ENCODE measurements around the gene PHF12.
"Not testable (repeated sequence)": the region's sequence is repeated elsewhere in the genome, so short reads cannot be mapped to it uniquely, and the experiment has no call there.

Gene PHF12

DNA sequence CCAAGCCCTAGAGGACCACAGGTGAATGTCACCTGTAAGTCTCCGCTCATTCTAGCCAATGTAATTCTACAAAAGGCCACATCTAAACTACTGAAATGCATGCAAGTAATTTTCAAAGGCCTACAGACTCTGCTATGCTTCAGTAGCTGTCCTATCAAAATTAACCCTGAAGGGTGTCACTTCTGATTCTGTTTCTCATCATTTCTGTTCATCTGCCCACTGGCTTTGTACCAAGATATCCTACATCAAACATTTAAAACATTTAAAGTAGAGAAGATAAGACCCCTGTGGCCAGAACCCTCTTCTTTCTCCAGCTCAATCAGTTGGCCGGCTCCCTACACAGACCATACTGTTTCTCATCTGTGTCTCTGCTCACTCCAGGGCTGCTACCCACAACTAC lies 21.5 kb downstream of the PHF12 start:
- DNase-seq, result no peak

DNA sequence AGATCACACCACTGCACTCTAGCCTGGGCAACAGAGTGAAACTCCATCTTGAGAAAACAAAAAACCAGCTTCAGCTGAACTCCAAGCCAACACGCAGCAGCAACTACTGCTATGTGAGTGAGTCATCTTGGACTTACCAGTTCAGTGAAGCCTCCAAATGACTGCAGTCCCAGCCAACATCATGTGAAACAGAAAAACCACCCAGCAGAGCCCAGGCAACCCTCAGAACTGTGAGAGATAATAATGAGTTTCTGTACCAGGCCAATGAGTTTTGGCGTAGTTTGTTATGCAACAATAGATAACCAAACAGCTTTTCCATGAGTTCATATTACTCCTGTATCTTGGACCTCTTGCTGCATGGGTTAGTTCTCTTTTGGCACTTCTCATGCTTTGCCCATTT lies 23.3 kb downstream of the PHF12 start:
- no peak for DNase-seq

DNA sequence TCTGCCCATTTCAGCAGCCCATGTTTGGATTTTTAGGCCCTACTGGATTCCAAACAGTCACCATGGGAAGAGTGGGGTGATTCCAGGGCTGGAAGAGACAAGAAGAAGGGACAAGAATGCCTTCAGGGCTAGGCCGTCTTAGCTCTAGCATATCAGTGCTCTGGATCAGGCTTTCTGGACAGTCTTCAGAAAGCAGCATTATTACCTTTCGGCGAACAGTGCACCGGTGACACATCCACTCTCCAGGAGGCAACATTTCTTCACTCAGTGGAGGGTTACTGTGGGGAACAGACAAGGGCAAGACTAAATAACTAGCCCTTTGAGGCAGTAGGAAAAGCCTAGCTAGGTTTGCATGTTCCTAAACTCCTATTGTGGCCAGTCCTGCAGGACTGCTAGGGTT lies 24.5 kb downstream of the PHF12 start:
- no peak for DNase-seq

DNA sequence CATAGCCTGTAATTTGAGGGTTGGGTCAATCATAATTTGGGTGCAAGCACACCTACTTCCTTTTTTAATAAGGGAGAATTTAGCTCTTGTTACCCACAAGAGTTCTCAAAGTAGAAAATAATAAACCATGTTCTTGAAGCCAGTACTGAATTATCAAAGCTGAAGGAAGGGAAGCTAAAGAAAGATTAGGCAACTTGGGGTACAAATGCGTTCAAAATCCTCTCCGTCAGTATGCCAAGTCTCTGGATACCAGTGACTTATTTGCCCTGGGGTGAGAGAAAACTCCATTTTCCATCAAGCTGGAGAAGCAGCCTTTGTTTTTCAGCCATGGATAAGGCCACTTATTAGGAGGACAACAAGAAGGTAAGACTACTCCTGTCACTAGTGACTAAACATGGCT lies 25.0 kb downstream of the PHF12 start:
- no peak for DNase-seq

DNA sequence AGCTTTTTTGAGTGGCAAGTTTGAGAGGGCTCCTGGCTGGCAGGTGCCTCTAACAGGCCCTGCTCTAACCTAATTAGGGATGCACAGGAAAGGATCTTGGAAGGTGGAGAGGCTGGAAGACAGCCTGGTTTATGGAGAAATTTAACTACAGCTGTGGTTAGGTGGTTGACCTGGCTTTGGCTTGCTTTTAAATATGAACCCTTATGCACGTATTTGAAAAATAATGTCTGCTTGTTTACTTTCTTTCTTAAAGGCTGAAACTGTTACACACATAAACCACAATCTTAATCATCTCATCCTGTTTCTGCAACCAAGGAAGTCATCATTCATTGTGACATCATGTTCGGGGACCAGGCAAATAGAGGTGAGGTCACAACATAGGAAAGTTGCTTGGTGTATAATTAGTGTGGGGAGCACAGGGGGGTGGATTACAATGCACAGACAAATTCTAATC lies 25.4 kb downstream of the PHF12 start:
- DNase-seq, result peak; percentile 27

DNA sequence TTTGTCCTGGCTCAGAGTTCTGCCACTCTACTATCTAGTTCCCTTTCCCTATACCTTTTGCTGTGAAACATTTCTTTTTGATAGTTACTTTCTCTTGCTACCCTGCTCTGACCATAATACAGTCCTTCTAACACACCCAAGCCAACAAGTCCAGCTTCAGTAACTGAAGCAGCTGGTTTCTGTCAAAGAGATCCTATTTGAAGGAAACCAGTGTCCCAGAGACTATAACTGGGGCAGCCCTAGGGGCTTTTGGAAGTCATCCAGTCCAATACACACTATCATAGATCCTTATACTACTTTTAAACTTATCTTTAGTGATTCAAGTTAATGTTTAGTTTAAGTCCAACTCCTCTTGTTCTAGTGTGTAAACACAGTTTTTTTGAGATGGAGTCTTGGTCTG lies 31.1 kb downstream of the PHF12 start:
- DNase-seq, result no peak

DNA sequence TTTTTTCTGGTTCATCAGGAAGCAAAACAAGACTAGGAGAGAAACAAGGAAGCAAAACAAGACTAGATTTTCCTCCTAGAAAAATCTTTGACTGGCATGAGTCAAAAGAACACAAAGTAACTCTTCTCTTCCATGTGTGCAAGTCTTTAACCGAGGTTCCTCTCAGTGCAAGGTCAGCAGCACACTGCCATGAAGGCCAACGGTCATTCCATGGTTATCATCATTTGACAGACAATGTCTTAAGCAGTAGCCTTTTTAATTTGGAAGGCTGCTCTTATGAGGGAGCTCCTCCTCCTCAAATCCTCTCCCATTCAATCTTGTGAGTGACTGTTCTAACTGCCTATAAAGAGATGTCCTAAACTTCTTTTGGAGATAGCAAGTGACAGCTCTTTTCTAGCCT lies 33.0 kb downstream of the PHF12 start:
- DNase-seq, result no peak

DNA sequence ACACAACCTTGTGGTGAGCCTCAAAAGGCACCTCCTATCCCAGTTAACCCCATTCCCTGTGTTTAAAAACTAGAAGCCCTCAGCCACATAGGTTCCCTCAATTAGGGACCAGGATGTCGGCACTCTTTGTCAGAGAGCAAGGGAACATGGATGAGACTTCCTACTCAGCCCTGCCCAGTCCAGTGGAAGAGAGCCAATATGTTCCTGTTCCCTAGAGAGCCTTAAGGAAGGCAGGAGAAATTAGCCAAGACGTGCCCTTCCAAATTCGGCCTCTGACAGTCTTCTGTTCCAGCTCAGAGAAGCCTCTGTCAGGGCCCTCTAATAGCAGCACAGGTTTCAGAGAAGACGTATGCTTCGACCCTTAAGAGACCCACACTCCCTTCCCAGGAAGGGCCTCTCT lies 33.9 kb downstream of the PHF12 start:
- no peak for DNase-seq

DNA sequence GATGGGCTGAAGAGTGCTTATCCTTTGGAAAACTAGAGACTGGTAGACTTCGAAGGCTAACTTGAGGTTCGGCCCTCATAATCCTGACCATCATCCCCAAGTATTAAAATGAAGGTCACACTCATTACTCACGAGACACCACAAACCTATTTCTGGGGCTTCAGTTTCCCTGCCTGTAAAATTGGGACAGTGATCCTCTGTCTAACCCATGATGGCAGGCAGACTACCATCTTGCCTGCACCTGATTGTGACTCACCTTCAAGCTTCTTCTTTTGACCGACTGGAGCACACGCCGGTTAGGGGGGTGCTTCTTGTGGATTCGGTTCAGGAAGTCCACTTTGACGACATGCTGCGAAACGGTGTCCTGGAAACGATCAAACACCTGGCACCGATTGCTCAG lies 34.3 kb downstream of the PHF12 start:
- DNase-seq, result no peak

DNA sequence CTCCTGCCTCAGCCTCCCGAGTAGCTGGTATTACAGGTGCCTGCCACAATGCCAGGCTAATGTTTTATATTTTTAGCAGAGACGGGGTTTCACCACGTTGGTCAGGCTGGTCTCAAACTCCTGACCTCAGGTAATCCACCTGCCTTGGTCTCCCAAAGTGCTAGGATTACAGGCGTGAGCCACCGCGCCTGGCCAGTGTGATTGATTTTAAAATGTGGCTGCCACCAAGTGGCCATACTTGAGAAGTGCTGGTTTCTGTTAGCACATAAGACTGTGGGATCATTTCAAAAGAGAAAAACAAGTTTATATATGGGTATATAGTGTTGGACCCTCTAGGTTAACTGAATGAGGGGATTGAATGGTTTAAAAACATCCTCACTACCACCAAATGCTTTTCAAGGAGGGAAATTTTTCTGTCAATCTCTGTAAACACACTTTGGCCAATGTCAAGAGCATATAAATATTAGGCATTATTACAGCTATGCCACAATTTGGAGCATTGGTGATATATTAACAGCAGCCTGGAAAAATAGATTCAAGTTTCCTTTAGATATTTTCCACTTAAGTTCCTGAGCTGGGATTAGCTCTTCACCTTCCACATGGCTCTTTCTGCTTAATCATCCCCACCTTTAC lies 34.9 kb downstream of the PHF12 start:
- no peak for DNase-seq

DNA sequence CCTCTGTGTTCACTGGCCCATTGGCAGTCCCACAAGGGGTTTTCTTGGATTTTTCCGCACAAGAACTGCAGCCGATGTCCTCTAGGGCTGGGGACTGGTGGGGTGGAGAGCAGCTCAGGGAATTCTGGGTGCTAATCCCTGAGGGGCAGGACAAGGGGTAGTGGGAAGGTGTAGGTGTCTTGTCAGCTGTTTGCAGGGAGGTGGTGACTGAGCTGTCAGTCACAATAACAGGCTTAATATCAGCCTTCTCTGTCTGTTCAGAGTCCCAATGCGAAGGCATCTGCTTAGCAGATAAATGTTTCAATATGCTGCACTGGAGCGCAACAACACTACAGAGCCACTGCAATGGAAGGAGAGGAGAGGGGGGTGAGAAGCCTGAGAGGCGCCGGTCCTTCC lies 38.4 kb downstream of the PHF12 start:
- no peak for DNase-seq

DNA sequence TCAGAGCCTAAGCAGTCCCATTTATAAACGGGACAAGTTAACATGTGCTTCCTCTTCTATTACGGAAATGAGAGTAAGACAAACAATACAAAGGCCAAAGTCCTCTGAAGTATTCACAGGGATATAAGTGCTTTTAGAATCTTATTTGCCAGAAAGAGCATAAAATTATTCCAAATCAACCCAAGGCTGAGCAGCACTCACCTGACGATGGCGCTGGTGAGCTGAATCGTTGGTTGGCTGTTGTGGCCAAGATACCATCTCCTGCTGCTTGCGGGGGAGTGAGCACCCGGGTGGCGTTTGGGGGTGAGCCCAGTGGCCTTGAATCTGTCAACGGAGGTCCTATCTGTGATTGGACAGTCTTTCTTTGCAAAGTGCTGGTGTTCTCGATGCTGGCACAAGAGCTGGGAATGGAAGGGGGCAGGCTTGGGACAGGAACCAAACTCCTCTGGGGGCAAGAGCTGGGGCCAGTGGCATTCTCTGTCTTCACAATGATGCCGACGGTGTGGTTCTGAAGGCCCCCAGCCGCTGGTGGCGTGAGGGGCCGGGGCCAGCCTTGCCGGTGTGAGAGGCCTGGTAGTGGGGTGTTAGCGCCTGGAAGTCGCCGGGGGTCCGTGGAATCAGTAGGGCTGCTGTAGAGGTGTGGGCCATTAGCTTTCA lies 38.9 kb downstream of the PHF12 start:
- DNase-seq, result no peak

DNA sequence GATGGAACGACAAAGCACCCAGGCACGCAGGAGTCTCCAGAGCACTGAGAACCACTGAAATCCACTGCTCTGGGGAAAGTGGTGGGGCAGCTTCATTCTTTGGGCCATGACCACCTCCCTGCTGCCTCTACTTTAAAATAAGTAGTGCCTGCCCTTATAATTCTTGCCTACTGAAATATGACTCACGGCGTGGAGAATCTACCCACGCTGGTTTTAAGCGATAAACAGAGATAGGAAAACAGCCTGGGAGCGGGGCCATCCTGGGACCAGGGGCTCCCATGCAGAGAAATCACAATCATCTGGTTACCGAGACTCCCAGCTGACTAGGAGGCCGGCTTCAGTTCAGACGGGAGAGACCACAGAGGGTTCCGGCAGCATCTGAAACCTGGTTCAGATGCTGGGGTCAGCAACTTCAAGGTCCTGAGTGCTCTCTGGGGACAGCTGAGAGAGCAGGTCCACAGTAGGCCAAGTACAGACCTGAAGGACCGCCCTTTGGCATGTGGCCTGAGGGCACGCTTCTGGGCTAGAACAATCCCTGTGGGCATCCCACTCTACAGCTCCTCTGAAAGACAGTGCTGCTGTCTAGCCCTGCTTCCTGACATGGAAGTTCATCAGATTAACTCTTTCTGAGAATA lies 39.8 kb downstream of the PHF12 start:
- no peak for DNase-seq

DNA sequence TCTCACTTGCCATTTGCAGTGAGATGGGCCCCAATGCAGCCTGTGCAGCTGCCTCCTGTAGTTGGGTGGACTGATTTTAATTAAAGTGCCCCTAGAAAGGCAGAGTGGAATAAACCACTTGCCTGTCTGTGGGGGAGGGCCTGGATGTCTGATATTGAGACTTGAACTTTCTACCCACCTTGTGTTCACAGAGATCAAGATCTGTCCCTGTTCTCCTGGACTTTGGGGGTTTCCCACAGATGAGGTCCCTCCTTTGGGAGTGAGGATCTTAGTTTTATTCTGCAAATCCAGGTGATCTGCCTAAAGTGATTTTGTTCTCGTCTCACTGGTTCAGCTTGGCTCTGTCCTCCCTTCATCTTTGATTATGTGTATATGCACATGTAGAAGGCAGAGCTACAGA lies 40.8 kb downstream of the PHF12 start:
- no peak for DNase-seq

DNA sequence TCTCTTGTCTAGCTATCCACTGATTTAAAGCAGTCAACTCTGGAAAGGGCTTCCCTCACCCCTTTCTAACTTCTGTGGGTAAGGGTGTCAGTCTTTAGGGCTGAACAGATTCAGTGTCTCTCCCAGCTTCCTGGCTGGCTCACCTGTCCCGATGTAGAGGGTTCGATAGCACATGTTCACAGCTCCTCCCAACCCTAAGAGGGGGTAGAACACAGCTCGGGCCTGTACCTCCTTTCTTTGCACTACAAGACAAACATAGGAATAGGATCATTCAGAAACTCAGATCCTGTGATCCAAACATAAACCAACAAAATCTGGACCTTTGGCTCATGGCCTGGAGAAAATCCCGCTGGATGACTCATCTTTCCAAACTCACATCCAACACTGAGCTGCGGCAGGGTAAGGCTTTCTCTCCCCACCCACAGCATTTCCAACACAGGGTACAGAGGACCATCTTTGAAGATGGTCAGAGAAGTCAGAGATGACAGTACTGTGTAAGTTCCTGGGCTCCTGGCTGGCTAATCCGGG lies 42.6 kb downstream of the PHF12 start:
- no peak for DNase-seq

DNA sequence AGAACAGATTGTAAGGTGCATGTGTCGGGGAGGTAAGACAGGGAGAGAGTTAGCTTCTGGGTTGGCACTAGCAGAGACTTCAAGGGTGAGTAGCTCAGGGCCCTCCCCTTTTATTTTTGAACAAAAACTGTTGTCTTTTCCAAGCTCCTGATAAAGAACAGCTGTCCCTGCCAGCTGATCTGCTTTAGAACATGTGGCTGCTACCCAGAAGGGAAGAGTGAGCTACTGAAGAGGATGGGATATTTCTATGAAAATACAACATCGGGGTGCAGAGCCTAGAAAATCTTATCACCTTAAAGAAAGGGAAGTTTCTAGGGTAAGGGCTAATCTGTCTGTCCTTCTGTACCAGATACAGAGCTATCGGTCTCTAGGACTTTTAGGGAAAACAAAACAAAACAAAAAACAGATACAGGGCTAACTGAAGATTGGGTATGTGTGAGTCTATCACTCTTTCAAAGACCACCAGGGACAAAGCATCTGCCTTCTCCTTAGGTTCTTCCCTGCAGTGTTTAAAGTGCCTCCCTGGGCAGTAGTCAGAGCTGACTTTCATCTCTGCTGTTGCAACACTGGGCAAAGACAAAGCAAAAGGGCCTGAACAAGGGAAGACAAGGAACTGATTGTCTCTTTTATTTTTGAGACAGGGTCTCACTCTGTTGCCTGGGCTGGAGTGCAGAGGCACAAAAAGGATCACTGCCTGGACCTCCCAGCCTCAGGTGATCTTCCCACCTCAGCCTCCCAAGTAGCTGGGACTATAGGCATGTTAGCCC lies 43.4 kb downstream of the PHF12 start:
- no peak for DNase-seq

DNA sequence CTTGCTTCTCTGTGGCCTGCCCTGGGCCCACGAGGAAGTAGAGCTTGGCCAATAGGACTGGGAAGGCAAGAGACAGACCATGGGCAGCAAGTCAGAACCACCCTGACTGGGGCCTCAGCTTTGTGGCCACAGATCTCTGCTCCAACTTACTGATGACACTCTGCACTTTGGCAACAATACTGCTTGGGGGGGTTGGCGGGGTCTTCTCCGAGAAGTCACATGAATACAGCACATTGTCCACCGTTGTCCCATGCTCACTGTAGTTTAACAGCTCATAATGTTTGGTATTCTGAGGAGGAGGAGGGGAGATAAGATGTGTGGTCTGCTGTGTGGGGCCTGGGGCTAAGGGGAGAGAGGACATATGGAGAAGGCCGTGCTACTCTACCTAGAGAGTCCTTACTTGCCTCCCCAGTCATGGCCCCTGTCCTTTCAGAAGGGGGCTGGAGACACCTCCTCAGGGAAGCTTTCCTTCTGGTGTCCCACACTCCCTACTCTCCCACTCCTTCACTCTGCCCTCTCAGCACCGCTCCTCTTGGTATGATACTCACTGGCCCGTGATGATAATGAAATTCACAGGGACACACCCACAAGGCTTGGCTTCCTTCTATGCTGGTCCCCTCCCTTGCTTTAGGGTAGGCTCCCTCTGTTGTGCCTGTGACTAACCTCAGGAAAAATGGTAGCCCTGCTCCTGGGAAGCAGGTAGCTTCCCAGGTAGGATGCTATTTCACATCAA lies 44.4 kb downstream of the PHF12 start:
- DNase-seq, result no peak

DNA sequence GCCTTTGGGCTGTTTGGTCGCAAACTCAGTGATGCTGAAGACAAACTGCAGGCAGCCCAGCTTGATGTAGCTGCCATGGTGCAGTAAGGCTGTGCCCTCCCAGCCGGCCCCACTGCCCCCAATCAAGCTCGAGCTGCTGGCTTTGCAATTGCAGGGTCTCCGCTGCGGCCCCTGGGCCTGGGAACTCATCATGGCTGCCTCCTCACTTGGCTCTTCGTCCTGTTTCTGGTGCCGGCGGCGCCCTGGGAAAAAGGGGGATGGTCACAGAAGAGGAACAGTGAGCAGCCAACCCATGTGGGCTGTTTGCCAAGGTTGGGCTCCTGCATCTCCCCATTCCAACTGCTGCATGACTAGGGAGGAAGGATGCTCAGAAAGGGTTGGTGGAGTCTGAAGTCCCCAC lies 45.0 kb downstream of the PHF12 start:
- no peak for DNase-seq

DNA sequence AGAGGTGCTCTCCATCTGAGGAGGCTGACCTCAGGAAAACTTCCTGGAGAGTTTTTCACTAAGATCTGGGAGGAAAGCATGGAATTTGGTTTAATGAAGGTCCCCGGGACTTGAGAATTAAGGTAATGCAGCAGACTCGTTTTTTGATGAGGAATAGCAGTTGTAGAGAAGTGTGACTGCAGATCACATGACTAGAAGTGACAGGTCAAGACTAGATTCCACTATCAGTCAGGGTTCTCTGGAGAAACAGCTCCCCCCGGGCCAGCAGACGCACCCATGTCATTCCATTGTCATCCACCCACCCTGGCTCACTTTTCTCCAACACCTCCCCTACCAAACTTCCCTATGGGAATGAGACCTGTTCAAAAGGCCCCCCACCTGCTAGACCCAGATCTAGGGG lies 46.5 kb downstream of the PHF12 start:
- no peak for DNase-seq

DNA sequence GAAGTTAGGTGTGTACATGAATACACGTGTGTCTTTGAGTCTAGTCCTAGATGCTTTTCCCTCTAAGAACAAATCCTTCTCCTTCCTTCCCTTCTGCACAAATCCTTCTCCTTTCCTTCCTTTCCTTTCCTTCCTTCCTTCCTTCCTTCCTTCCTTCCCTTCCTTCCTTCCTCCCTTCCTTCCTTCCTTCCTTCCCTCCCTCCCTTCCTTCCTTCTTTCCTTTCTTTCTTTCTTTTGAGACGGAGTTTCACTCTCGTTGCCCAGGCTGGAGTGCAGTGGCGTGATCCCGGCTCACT lies 47.8 kb downstream of the PHF12 start:
- DNase-seq, result not testable (repeated sequence)

DNA sequence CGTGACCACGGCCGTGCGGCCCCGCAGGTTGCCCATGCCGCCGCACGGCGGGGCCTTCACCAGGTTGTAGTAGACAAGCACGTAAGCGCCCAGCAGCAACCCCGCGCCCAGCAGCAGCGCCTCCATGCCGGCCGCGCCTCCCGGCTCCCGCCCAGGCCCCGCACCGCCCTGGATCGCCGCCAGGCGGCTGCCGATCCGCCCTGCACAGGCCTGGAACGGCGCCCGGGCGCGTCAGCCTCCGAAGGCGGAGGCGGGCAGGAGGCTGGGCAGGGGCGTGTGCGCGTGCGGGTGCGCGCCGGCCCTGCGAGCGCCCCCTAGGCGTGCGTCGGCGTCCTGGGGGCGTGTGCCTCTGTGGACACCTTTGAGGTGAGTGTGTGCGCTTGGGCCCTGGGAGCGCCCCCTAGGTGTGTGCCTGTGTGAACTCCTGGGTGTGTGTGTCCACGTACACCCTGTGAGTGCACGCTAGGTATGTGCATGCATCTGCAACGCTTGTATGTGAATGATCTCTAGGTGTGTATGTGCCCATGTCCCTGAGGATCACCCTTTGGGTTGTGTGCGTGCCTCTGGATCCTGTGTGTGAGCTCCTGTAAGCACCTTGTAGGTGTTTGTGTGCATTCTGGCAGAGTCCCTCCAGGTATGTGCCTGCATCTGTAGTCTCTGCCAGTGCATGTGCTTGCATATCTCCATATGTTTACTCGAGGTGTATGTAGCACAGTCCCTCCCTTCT lies 48.3 kb downstream of the PHF12 start, which contains the start of gene DHRS13:
TSS of gene DHRS13 (minus strand) at position 261 of the 727 bp plus-strand sequence. CDS start at position 126, 135 bp downstream.
- DNase-seq, result peak; percentile 96
